Esophagus squamous epithelium (tissue), 4 donors: ENCODE data around the gene LIM2.

Experiments used
- POLR2A ChIP-seq, 4 donors: fragments of 450-650 bp; IDR thresholded peaks; one replicate each; pipeline ENCODE4 v1.6.1; 2017; ENCODE audit warnings: antibody characterized with exemption in 4 of 4, mild to moderate bottlenecking in 4 of 4, moderate library complexity in 3 of 4
- TF ChIP-seq, protein P1 (sequence below), 6 experiments: fragments of 450-650 bp in 4 of 6; fragments of 200-600 bp in 2 of 6; sonication (generic) in 2 of 6; IDR thresholded peaks; one replicate each; pipeline ENCODE4 v1.5.1; 2016 to 2019; ENCODE audit warnings: antibody characterized with exemption in 6 of 6, mild to moderate bottlenecking in 4 of 6, moderate library complexity in 4 of 6

DNA sequence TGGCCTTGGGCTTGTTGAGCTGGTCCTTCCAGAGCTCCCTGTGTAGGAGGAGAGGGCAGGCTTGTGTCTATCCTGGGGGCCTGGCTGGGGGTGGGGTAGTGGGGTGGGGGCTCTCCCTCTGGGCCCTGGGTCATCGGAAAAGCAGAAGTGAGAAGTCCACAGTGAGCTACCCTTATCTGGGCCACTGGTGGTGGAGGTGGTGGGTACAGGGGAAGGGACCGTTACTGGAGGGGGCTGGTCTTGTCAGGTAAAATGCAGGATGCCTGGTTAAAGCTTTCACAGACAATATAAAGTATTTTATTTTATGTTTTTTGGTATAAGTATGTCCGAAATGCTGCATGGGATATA lies 30.0 kb upstream of the LIM2 start:
- TF ChIP-seq, protein P1, sequence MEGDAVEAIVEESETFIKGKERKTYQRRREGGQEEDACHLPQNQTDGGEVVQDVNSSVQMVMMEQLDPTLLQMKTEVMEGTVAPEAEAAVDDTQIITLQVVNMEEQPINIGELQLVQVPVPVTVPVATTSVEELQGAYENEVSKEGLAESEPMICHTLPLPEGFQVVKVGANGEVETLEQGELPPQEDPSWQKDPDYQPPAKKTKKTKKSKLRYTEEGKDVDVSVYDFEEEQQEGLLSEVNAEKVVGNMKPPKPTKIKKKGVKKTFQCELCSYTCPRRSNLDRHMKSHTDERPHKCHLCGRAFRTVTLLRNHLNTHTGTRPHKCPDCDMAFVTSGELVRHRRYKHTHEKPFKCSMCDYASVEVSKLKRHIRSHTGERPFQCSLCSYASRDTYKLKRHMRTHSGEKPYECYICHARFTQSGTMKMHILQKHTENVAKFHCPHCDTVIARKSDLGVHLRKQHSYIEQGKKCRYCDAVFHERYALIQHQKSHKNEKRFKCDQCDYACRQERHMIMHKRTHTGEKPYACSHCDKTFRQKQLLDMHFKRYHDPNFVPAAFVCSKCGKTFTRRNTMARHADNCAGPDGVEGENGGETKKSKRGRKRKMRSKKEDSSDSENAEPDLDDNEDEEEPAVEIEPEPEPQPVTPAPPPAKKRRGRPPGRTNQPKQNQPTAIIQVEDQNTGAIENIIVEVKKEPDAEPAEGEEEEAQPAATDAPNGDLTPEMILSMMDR (IDR thresholded peaks at IDR 0.05) = no peak
- TF ChIP-seq POLR2A (IDR thresholded peaks at IDR 0.05) = no peak
